Mesenchymal stem cell (in vitro differentiated cells and primary cell): Measurements from ENCODE around the gene CHST11.
A peak's percentile ranks its signal among the peaks of the same experiment; 100 is the strongest.

Source experiments
- DNase-seq: peaks from one replicate; pipeline ENCODE4 v3.0.0-alpha.2; 2013
- H2AFZ ChIP-seq: one replicate; pipeline ENCODE4 v1.6.1; 2013; ENCODE audit warnings: low read depth, mild to moderate bottlenecking, control low read depth, inconsistent platforms, low read length, moderate library complexity
- H2AK5ac ChIP-seq: 2 replicates; pipeline ENCODE4 v1.6.1; 2013; ENCODE audit warnings: low read length, moderate library complexity, mild to moderate bottlenecking, inconsistent platforms; ENCODE audit not compliant: severe bottlenecking
- H2BK120ac ChIP-seq: one replicate; pipeline ENCODE4 v1.6.1; 2013; ENCODE audit warnings: low read depth, mild to moderate bottlenecking, inconsistent platforms, low read length, moderate library complexity
- H2BK12ac ChIP-seq, 2 experiments: one replicate each; pipeline ENCODE4 v1.6.1; 2013; ENCODE audit warnings: inconsistent platforms in 2 of 2, low read length in 2 of 2, mild to moderate bottlenecking in 2 of 2, moderate library complexity in 2 of 2, control low read depth in 1 of 2
- H2BK15ac ChIP-seq: one replicate; pipeline ENCODE4 v1.6.1; 2013; ENCODE audit warnings: mild to moderate bottlenecking, low read depth, inconsistent platforms; ENCODE audit not compliant: poor library complexity, severe bottlenecking
- H2BK5ac ChIP-seq: 2 replicates; pipeline ENCODE4 v1.6.1; 2013; ENCODE audit warnings: low read depth, mild to moderate bottlenecking, low read length, control low read depth, inconsistent platforms; ENCODE audit not compliant: poor library complexity, severe bottlenecking
- H3K14ac ChIP-seq, 2 experiments: one replicate each; pipeline ENCODE4 v1.6.1; 2013; ENCODE audit warnings: inconsistent platforms in 2 of 2, low read length in 2 of 2, control low read depth in 1 of 2, mild to moderate bottlenecking in 1 of 2, moderate library complexity in 1 of 2
- H3K18ac ChIP-seq, 2 experiments: one replicate each; pipeline ENCODE4 v1.6.1; 2013; ENCODE audit warnings: inconsistent platforms in 2 of 2, low read length in 2 of 2, control low read depth in 1 of 2, low read depth in 1 of 2, mild to moderate bottlenecking in 1 of 2
- H3K23ac ChIP-seq, 2 experiments: one replicate each; pipeline ENCODE4 v1.6.1; 2013; ENCODE audit warnings: inconsistent platforms in 2 of 2, low read length in 2 of 2, mild to moderate bottlenecking in 2 of 2, moderate library complexity in 2 of 2, control low read depth in 1 of 2
- H3K27ac ChIP-seq: 2 replicates; pipeline ENCODE4 v1.5.1; 2013; ENCODE audit warnings: mild to moderate bottlenecking, moderate library complexity, low read length, control low read depth, inconsistent platforms; ENCODE audit not compliant: poor library complexity, severe bottlenecking
- H3K27me3 ChIP-seq, 2 experiments: 2 replicates each; pipeline versions ENCODE4 v1.6.1 to v1.7.0; 2013; ENCODE audit warnings: low read length in 2 of 2, mild to moderate bottlenecking in 2 of 2, moderate library complexity in 2 of 2, control low read depth in 1 of 2, inconsistent platforms in 1 of 2; ENCODE audit not compliant: control insufficient read depth in 1 of 2, insufficient read depth in 1 of 2
- H3K36me3 ChIP-seq, 2 experiments: 2 replicates each; pipeline versions ENCODE4 v1.6.1 to v1.7.0; 2013; ENCODE audit warnings: low read length in 2 of 2, control low read depth in 1 of 2, inconsistent platforms in 1 of 2, low read depth in 1 of 2, mild to moderate bottlenecking in 1 of 2; ENCODE audit not compliant: insufficient read depth in 2 of 2, control insufficient read depth in 1 of 2
- H3K4ac ChIP-seq, 2 experiments: one replicate each; pipeline ENCODE4 v1.6.1; 2013; ENCODE audit warnings: inconsistent platforms in 2 of 2, low read length in 2 of 2, mild to moderate bottlenecking in 2 of 2, moderate library complexity in 2 of 2, control low read depth in 1 of 2, low read depth in 1 of 2
- H3K4me1 ChIP-seq: 2 replicates; pipeline ENCODE4 v1.6.1; 2013; ENCODE audit warnings: low read depth, low read length, control low read depth; ENCODE audit not compliant: control insufficient read depth, insufficient read depth
- H3K4me2 ChIP-seq: 2 replicates; pipeline ENCODE4 v1.6.1; 2013; ENCODE audit warnings: low read length, mild to moderate bottlenecking, inconsistent platforms; ENCODE audit not compliant: poor library complexity, severe bottlenecking
- H3K4me3 ChIP-seq, 2 experiments: 2 replicates each; pipeline versions ENCODE4 v1.5.1 to v1.7.0; 2013; ENCODE audit warnings: low read length in 2 of 2, mild to moderate bottlenecking in 2 of 2, control low read depth in 1 of 2, low read depth in 1 of 2; ENCODE audit not compliant: insufficient read depth in 1 of 2
- H3K79me1 ChIP-seq: replicated peaks from 2 replicates; pipeline ENCODE4 v1.6.1; 2013; ENCODE audit warnings: mild to moderate bottlenecking, control low read depth, low read length, inconsistent platforms; ENCODE audit not compliant: poor library complexity, severe bottlenecking
- H3K9ac ChIP-seq: 2 replicates; pipeline ENCODE4 v1.7.0; 2013; ENCODE audit warnings: mild to moderate bottlenecking, low read length, moderate library complexity
- H3K9me3 ChIP-seq: 2 replicates; pipeline ENCODE4 v1.7.0; 2013; ENCODE audit warnings: mild to moderate bottlenecking, low read length; ENCODE audit not compliant: control insufficient read depth
- H4K8ac ChIP-seq: one replicate; pipeline ENCODE4 v1.6.1; 2013; ENCODE audit warnings: inconsistent platforms, mild to moderate bottlenecking, low read length, moderate library complexity
- H4K91ac ChIP-seq: one replicate; pipeline ENCODE4 v1.6.1; 2013; ENCODE audit warnings: mild to moderate bottlenecking, low read length, inconsistent platforms
- whole genome bisulfite sequencing: methylation state at CpG from one replicate; pipeline ENCODE4 v1.1.7; 2013; ENCODE audit warnings: mixed read lengths; 5-methylcytosine and 5-hydroxymethylcytosine counted together

Gene CHST11

DNA sequence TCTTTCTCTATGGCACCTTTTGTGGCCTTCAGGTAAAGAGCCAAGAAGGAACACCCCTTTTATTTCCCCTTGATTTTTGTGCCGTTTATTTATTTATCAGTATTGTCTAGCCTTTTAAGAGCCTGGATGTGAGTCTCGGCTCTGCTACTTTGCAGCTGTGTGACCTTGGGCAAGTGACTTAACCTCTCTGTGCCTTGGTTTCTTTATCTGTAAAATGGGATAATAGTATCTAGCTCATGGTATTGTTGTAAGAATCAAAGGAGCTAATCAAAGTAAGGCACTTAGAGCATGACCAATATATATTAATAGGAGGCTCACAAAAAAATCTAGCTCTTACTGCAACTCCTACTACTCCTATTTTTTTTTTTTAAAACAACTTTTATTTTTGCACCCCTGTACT lies 179.7 kb downstream of the CHST11 start:
- Histone ChIP-seq H3K36me3 (peaks cover 0 to 3% of the 10 kb centered on the region in 2 experiments), H2AK5ac (no peak overlapping the region), H4K8ac (no peak overlapping the region), H3K27me3 (peaks cover 0 to 27% of the 10 kb centered on the region in 2 experiments), H2BK12ac (no peak overlapping the region), H4K91ac (no peak overlapping the region), H3K4ac (no peak overlapping the region), H3K4me3 (no peak overlapping the region), H2BK120ac (no peak overlapping the region), H3K4me1 (no peaks in the 10 kb centered on the region), H3K9ac (no peak overlapping the region), H3K79me1 (no peaks in the 10 kb centered on the region), H3K27ac (no peak overlapping the region), H3K9me3 (peaks cover 8% of the 10 kb centered on the region), H3K14ac (no peak overlapping the region), H2AFZ (no peak overlapping the region), H3K23ac (no peak overlapping the region), H2BK5ac (no peak overlapping the region), H2BK15ac (no peak overlapping the region), H3K18ac (no peak overlapping the region), H3K4me2 (no peak overlapping the region)
- no peak for DNase-seq
- 97% methylated on average over 2 of the region's 2 CpGs for WGBS

DNA sequence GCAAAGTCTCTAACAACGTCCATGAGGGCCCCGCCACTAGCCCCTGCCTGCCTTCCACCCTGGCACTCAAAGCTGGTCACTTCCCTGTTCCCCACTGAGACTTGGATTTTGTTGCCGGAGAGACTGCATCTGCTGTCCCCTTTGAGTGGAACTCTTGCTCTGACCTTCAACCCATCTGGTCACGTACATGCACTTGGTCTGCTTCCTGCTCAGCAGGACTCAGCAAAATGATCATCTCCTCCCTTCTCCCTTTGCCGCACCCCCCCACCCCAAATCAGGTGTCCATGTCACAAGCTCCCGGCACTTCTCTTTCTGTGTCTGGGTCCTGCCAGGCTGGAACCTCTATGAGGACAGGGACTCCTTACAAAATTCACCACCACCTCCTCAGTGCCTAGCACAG lies 180.9 kb downstream of the CHST11 start:
- Histone ChIP-seq H2BK12ac (no peak overlapping the region), H3K9me3 (peaks cover 8% of the 10 kb centered on the region), H2AK5ac (no peak overlapping the region), H2BK5ac (no peak overlapping the region), H4K8ac (peak overlapping the region; percentile 1), H3K27me3 (peaks cover 0 to 24% of the 10 kb centered on the region in 2 experiments), H3K4me2 (no peak overlapping the region), H3K4me3 (no peak overlapping the region), H3K23ac (no peak overlapping the region), H2BK120ac (no peak overlapping the region), H3K79me1 (no peaks in the 10 kb centered on the region), H3K4ac (no peak overlapping the region), H3K36me3 (peaks cover 0 to 3% of the 10 kb centered on the region in 2 experiments), H3K18ac (no peak overlapping the region), H3K4me1 (no peaks in the 10 kb centered on the region), H3K9ac (no peak overlapping the region), H3K27ac (no peak overlapping the region), H3K14ac (no peak overlapping the region), H2AFZ (no peak overlapping the region), H4K91ac (no peak overlapping the region), H2BK15ac (no peak overlapping the region)
- WGBS: 72% methylated on average over 6 of the region's 6 CpGs
- DNase-seq: no peak

DNA sequence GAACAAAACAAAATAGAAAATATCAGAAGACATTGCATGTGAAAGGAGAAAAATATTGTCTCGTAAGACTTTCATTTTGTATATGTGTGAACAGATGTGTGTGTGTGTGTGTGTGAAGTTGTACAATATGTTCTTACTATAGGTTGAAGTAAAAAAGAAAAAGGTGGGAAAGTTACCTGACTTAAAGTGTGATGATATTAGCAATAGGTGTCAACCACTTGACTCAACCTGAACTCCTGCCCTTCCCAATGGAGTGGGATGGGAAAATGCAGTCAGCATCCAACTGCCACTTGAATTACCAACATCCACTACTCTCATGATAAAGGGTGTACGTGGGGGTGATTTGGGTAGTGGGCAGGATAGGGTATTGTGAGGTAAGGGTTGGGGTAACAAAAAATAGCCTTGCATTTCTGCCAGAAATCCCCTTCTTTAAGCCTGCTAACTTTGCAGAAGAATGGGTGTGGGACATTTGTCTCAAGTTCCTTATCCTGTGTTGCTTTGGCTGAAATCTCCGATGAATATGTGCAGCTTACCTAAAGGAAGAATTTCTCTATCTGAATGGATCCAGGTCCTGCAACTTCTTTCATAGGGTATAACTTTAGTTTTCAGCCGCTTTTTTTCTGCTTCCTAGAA lies 181.6 kb downstream of the CHST11 start:
- Histone ChIP-seq H3K4me2 (no peak overlapping the region), H2AK5ac (no peak overlapping the region), H2BK12ac (no peak overlapping the region), H2BK5ac (no peak overlapping the region), H3K27ac (no peak overlapping the region), H3K18ac (no peak overlapping the region), H3K27me3 (peaks cover 0 to 23% of the 10 kb centered on the region in 2 experiments), H3K9ac (no peak overlapping the region), H2BK120ac (no peak overlapping the region), H2AFZ (no peak overlapping the region), H3K9me3 (peaks cover 8% of the 10 kb centered on the region), H2BK15ac (no peak overlapping the region), H3K79me1 (no peaks in the 10 kb centered on the region), H4K91ac (no peak overlapping the region), H3K4me1 (no peaks in the 10 kb centered on the region), H3K14ac (no peak overlapping the region), H4K8ac (no peak overlapping the region), H3K36me3 (peaks cover 0 to 3% of the 10 kb centered on the region in 2 experiments), H3K4ac (no peak overlapping the region), H3K23ac (no peak overlapping the region), H3K4me3 (no peak overlapping the region)
- no peak for DNase-seq
- WGBS: 100% methylated on average over 4 of the region's 4 CpGs

DNA sequence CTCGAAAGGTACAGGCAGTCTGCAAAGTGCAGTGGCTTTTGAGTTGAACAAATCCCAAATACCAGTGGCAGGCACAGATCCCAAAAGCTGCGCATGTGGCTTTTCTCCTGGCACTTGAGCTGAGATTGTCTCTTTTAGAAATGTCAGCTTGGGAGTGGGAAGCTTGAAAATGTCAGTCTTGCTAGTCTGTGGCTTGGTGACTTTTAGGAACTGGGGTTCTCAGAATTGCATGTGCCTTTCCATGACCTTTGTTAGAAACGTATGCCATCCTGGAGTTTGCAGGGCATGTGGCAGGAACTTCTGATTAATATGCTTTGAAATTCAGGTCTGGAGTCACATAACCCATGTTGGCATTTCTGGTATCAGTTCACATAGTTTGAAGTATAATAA lies 182.1 kb downstream of the CHST11 start:
- WGBS: 97% methylated on average over 3 of the region's 3 CpGs
- Histone ChIP-seq H3K23ac (no peak overlapping the region), H2AK5ac (no peak overlapping the region), H3K4me3 (no peak overlapping the region), H2BK12ac (no peak overlapping the region), H3K9ac (no peak overlapping the region), H2AFZ (no peak overlapping the region), H3K14ac (no peak overlapping the region), H3K27me3 (peaks cover 0 to 23% of the 10 kb centered on the region in 2 experiments), H3K4me1 (no peaks in the 10 kb centered on the region), H3K9me3 (peaks cover 8% of the 10 kb centered on the region), H2BK15ac (no peak overlapping the region), H3K79me1 (no peaks in the 10 kb centered on the region), H2BK5ac (no peak overlapping the region), H3K27ac (no peak overlapping the region), H3K4ac (no peak overlapping the region), H3K36me3 (peaks cover 0 to 3% of the 10 kb centered on the region in 2 experiments), H4K91ac (no peak overlapping the region), H2BK120ac (no peak overlapping the region), H3K18ac (no peak overlapping the region), H3K4me2 (no peak overlapping the region), H4K8ac (no peak overlapping the region)
- no peak for DNase-seq
